Esophagus muscularis mucosa (tissue), 4 donors: ENCODE results near the gene DPP9. TPM values are rescaled to one million over a fixed set of nuclear protein-coding genes. Genes with fewer than 3 reads are reported as not detected.
A peak's percentile ranks its signal among the peaks of the same experiment; 100 is the strongest.

ENCODE experiments used
- DNase-seq: peaks from one replicate; pipeline ENCODE4 v3.0.0-alpha.2; 2017; ENCODE audit errors: extremely low spot score
- H3K27ac ChIP-seq, 4 donors: fragments of 200-600 bp; sonication (generic); replicated peaks in 1 of 4; 1 replicate in 3 of 4; 2 replicates in 1 of 4; pipeline ENCODE4 v1.5.1; 2016 to 2019; ENCODE audit warnings: mild to moderate bottlenecking in 1 of 4
- H3K27me3 ChIP-seq, 4 donors: fragments of 200-600 bp; sonication (generic); one replicate each; pipeline versions ENCODE4 v1.5.1 to v1.6.0; 2016 to 2019
- H3K36me3 ChIP-seq, 4 donors: fragments of 200-600 bp; sonication (generic); one replicate each; pipeline ENCODE4 v1.5.1; 2016 to 2019
- H3K4me1 ChIP-seq, 4 donors: fragments of 200-600 bp; sonication (generic); one replicate each; pipeline ENCODE4 v1.5.1; 2016 to 2019
- H3K4me3 ChIP-seq, 4 donors: fragments of 200-600 bp; sonication (generic); 1 replicate in 2 of 4; 2 replicates in 2 of 4; pipeline ENCODE4 v1.5.1; 2016 to 2019; ENCODE audit warnings: mild to moderate bottlenecking in 4 of 4, moderate library complexity in 1 of 4
- H3K9me3 ChIP-seq, 4 donors: fragments of 200-600 bp; sonication (generic); 1 replicate in 3 of 4; 2 replicates in 1 of 4; pipeline ENCODE4 v1.5.1; 2016 to 2019
- CTCF ChIP-seq, 3 experiments: fragments of 200-600 bp in 2 of 3; fragments of 450-650 bp in 1 of 3; sonication (generic) in 2 of 3; IDR thresholded peaks; one replicate each; pipeline ENCODE4 v1.5.1; 2017 to 2019; ENCODE audit warnings: antibody characterized with exemption in 3 of 3, mild to moderate bottlenecking in 2 of 3, moderate library complexity in 1 of 3
- EP300 ChIP-seq: sonication (generic); formaldehyde crosslinking; IDR thresholded peaks from one replicate; pipeline ENCODE4 v1.6.1; 2017; ENCODE audit warnings: antibody characterized with exemption
- POLR2A ChIP-seq: fragments of 450-650 bp; IDR thresholded peaks from one replicate; pipeline ENCODE4 v1.6.1; 2017; ENCODE audit warnings: antibody characterized with exemption, moderate library complexity, mild to moderate bottlenecking, low read depth
- POLR2AphosphoS5 ChIP-seq, 2 donors: sonication (generic); formaldehyde crosslinking; IDR thresholded peaks; one replicate each; pipeline ENCODE4 v1.6.1; 2017; ENCODE audit warnings: antibody characterized with exemption in 2 of 2
- WGBS: methylation state at CpG from one replicate; pipeline ENCODE4 v1.1.5; 2018; 5-methylcytosine and 5-hydroxymethylcytosine counted together
- intact Hi-C: fragments of 100-400 bp; cut with DNase I; formaldehyde crosslinking; loops from one replicate; pipeline ENCODE4 v1.15.1; 2023
- total RNA-seq, 4 donors: library from RNA; depleted of rRNA; stranded (reverse); fragments of >200 nt; gene quantifications; one replicate each; pipeline versions ENCODE4 v1.1.0 to v1.2.1, GENCODE V29; 2016

Gene DPP9
- total RNA-seq, 4 donors from 2014 or later = 42.4 to 106 (median 56.0) TPM

- Histone ChIP-seq H3K27ac (peak overlapping the region; percentile 65 to 79 (median 72)), H3K27me3 (no peaks in the 10 kb centered on the region), H3K36me3 (peaks cover 45 to 95% (median 89%) of the 10 kb centered on the region in 4 donors), H3K4me1 (peaks cover 27 to 38% (median 33%) of the 10 kb centered on the region in 4 donors), H3K4me3 (no peak overlapping the region), H3K9me3 (no peaks in the 10 kb centered on the region)
- no peak for DNase-seq
- TF ChIP-seq POLR2A (no peak), EP300 (no peak), CTCF (IDR thresholded peaks at IDR 0.05) (no peak), POLR2AphosphoS5 (IDR thresholded peaks at IDR 0.05) (no peak)
- WGBS = 91% methylated on average over 24 of the region's 27 CpGs
- intact Hi-C loops = no loop called here
These were observed 9.6 kb downstream of the DPP9 start for GRCh38 chr19:4714016-4714415.

DNA sequence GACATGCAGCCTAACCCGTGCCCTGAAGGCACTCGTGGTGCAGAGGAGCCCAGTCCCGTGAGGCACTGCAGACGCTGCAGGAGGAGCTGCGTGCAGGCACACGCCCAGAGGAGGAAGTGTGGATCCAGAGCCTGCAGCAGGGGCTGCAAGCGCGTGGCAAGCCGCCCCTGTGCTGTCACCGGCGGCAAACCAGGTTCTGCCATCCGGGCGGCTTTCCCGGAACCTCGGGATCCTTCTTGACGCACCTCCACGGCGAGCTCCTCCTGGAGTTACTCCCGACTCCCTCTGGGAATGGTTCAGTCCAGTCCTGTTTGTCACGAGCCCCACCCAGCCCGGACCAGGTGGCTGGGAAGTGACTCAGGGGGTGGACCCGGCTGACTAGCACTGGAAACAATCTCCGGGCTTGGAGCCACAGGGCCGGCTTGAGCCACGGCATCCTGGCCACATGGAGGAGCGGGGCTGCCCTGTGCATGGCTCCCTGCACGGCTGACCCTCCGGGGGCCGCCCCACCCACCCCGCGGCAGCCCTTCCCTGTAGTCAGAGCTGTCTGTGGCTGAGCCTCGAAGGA, 10.2 kb downstream of the DPP9 start:
- Histone ChIP-seq H3K27ac (peak overlapping the region; percentile 65 to 79 (median 72)), H3K4me1 (peaks cover 31 to 40% (median 38%) of the 10 kb centered on the region in 4 donors), H3K36me3 (peaks cover 40 to 91% (median 85%) of the 10 kb centered on the region in 4 donors), H3K27me3 (no peaks in the 10 kb centered on the region), H3K9me3 (no peaks in the 10 kb centered on the region), H3K4me3 (peak overlapping the region in 3 of 4 donors; percentile 11 to 28 (median 27))
- no peak for TF ChIP-seq POLR2A
- TF ChIP-seq POLR2AphosphoS5 (IDR thresholded peaks at IDR 0.05) = peak; percentile 77 to 83
- WGBS = 36% methylated on average over 4 of the region's 32 CpGs
- DNase-seq = peak; percentile 94
- intact Hi-C loops = no loop called here

DNA sequence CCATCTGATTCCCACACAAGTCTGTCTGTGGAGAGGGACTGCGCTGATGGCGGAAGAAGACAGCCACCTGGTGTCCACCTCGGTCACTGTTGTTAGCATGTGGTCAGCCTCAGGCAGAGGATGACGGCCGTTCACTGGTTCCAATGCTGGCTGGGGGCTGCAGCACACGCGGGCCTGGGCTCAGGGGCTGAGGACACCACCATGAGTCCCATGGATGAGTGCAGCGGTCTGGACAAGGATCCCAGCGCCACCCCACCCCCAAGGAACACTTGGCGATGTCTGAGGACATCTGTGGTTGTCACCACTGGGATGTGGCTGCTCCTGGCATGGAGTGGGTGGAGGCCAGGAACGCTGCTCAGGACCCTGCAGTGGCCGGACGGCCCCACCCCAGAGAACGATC, 10.9 kb downstream of the DPP9 start:
- intact Hi-C loops = no loop called here
- H3K36me3 ChIP-seq = peaks cover 33 to 84% (median 78%) of the 10 kb centered on the region in 4 donors
- H3K9me3 ChIP-seq = no peaks in the 10 kb centered on the region
- no peak for TF ChIP-seq EP300
- TF ChIP-seq POLR2AphosphoS5 (IDR thresholded peaks at IDR 0.05) = no peak
- TF ChIP-seq POLR2A = no peak
- no peak for TF ChIP-seq CTCF (IDR thresholded peaks at IDR 0.05)
- H3K4me1 ChIP-seq = peaks cover 38 to 47% (median 45%) of the 10 kb centered on the region in 4 donors
- H3K27ac ChIP-seq = peak overlapping the region; percentile 65 to 75 (median 72)
- WGBS = 92% methylated on average over 14 of the region's 14 CpGs
- peak overlapping the region in 1 of 4 donors; percentile 27 for H3K4me3 ChIP-seq
- DNase-seq = no peak
- no peaks in the 10 kb centered on the region for H3K27me3 ChIP-seq

GRCh38 chr19:4711211-4711610, 12.4 kb downstream of the DPP9 start:
- TF ChIP-seq POLR2AphosphoS5 (IDR thresholded peaks at IDR 0.05) (no peak), POLR2A (no peak), CTCF (IDR thresholded peaks at IDR 0.05) (no peak), EP300 (no peak)
- Histone ChIP-seq H3K27me3 (no peaks in the 10 kb centered on the region), H3K4me1 (peaks cover 49 to 63% (median 53%) of the 10 kb centered on the region in 4 donors), H3K9me3 (no peaks in the 10 kb centered on the region), H3K36me3 (peaks cover 24 to 72% (median 66%) of the 10 kb centered on the region in 4 donors), H3K4me3 (no peak overlapping the region), H3K27ac (no peak overlapping the region)
- no peak for DNase-seq
- 85% methylated on average over 4 of the region's 8 CpGs for WGBS
- intact Hi-C loops = no loop called here

DNA sequence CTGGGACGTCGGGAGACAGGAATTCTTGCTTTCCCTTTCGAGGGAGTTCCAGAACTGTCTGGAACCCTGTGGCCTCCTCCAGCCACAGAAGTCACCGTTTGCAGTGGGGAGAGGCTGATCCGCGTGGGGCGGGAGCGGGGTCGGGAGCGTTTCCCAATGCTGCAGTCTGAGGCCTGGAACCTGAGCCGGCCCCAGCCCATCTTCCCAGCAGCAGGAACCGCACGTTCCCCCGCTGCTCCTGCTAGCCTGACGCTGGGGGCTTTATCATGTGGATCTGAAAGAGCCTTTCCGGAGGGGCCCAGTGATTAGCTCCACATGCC, 13.4 kb downstream of the DPP9 start:
- intact Hi-C loops = no loop called here
- Histone ChIP-seq H3K27ac (peak overlapping the region; percentile 29 to 74 (median 33)), H3K9me3 (no peaks in the 10 kb centered on the region), H3K36me3 (peaks cover 20 to 69% (median 63%) of the 10 kb centered on the region in 4 donors), H3K4me3 (no peak overlapping the region), H3K4me1 (peaks cover 55 to 73% (median 59%) of the 10 kb centered on the region in 4 donors), H3K27me3 (no peaks in the 10 kb centered on the region)
- TF ChIP-seq EP300 = no peak
- no peak for TF ChIP-seq POLR2A
- 89% methylated on average over 14 of the region's 16 CpGs for WGBS
- no peak for DNase-seq
